Stimulated activated CD4-positive, alpha-beta T cell treated with anti-CD3 and anti-CD28 coated beads, Interleukin-4, amount 100 ng/mL, for 4 hours (primary cell): ENCODE results near the gene GATD1.

Source experiments
- DNase-seq, 2 experiments: peaks; one replicate each; pipeline ENCODE4 v3.0.0-alpha.2; 2020

The GATD1 gene

GRCh38 chr11:795634-796564, 18.6 kb upstream of the GATD1 start:
- DNase-seq, result peak; percentile 76 to 89

GRCh38 chr11:794766-795633, 17.7 kb upstream of the GATD1 start:
- DNase-seq, result no peak

- DNase-seq, result no peak
Measured at GRCh38 chr11:794013-794765, 16.9 kb upstream of the GATD1 start.

GRCh38 chr11:793556-793955, 16.3 kb upstream of the GATD1 start:
- DNase-seq, result no peak

GRCh38 chr11:792873-793272, 15.6 kb upstream of the GATD1 start:
- no peak for DNase-seq

GRCh38 chr11:792535-792821, 15.2 kb upstream of the GATD1 start:
- DNase-seq, result no peak

- no peak for DNase-seq
Measured at GRCh38 chr11:791658-792534, 14.6 kb upstream of the GATD1 start.

- DNase-seq, result no peak
Measured at GRCh38 chr11:790721-791564, 13.7 kb upstream of the GATD1 start.

- DNase-seq, result peak; percentile 26 to 58
Measured at GRCh38 chr11:789943-790342, 12.7 kb upstream of the GATD1 start, which contains the start of gene CEND1. Gene CEND1 (minus strand): TSS chr11:790090. CDS start chr11:788576, 1,514 bp downstream.

- no peak for DNase-seq
Measured at GRCh38 chr11:788953-789940, 12.0 kb upstream of the GATD1 start.

- DNase-seq, result no peak
Measured at GRCh38 chr11:788009-788640, 10.8 kb upstream of the GATD1 start.

GRCh38 chr11:787084-787675, 9.9 kb upstream of the GATD1 start:
- DNase-seq, result no peak

- no peak for DNase-seq
Measured at GRCh38 chr11:786235-787083, 9.2 kb upstream of the GATD1 start.

GRCh38 chr11:783581-784015, 6.3 kb upstream of the GATD1 start:
- peak in 1 of 2 experiments; percentile 10 for DNase-seq

GRCh38 chr11:782264-783174, 5.2 kb upstream of the GATD1 start:
- no peak for DNase-seq

- DNase-seq, result no peak
Measured at GRCh38 chr11:779955-780532, 2.8 kb upstream of the GATD1 start.
